Chondrocyte (in vitro differentiated cells): ENCODE measurements around the gene DNAJC10. TPM values are rescaled to one million over a fixed set of nuclear protein-coding genes. Genes with fewer than 3 reads are reported as not detected.

Source experiments
- DNase-seq: peaks from one replicate; pipeline ENCODE4 v3.0.0; 2021; ENCODE audit warnings: mixed read lengths, low spot score
- H3K27ac Mint-ChIP-seq: one replicate; pipeline ENCODE4 v1.8.0; 2021; ENCODE audit warnings: mild to moderate bottlenecking, moderate library complexity, mixed read lengths; ENCODE audit not compliant: unreplicated experiment
- H3K27me3 Mint-ChIP-seq: 2 replicates; pipeline ENCODE4 v1.8.0; 2021; ENCODE audit warnings: low read depth, mixed read lengths
- H3K36me3 Mint-ChIP-seq: 2 replicates; pipeline ENCODE4 v1.8.0; 2021; ENCODE audit warnings: low read depth, mixed read lengths
- H3K4me1 Mint-ChIP-seq: 2 replicates; pipeline ENCODE4 v1.8.0; 2021; ENCODE audit warnings: low read depth, mild to moderate bottlenecking, mixed read lengths
- H3K4me3 Mint-ChIP-seq: one replicate; pipeline ENCODE4 v1.8.0; 2021; ENCODE audit warnings: mild to moderate bottlenecking, moderate library complexity, mixed read lengths; ENCODE audit not compliant: unreplicated experiment
- H3K9me3 Mint-ChIP-seq: 2 replicates; pipeline ENCODE4 v1.8.0; 2021; ENCODE audit warnings: low read depth, mixed read lengths
- total RNA-seq: library from RNA; stranded (reverse); gene quantifications from 3 replicates; pipeline ENCODE4 v1.2.1, GENCODE V29; 2021
- TF ChIP-seq, protein P1 (sequence below): fragments of 200-600 bp; sonication (generic); IDR thresholded peaks from 2 replicates; pipeline ENCODE4 v1.5.0; 2021; ENCODE audit warnings: antibody characterized with exemption, mild to moderate bottlenecking, moderate library complexity

Gene DNAJC10
- total RNA-seq, 1 donor from 2014 or later = 178 TPM

DNA sequence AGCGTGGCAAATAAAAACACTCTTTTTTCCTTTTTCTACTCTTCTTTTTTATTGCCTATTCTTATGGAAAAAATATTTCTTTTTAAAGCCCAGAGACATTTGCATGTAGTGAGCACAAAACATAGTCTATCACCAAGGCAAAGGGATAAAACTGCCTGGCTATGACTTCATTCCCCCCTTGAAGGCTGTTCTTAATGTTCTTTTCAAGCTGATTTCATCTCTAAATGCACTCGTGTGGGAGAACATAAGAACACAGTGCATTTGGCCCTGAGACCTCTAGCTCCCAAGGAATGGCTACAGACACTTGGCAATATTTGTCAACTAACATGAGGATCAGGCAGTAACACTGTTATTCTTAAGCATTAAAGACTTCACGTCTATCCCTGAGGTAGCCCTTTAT, 17.4 kb upstream of the DNAJC10 start:
- Mint-ChIP-seq H3K27me3 (no peaks in the 10 kb centered on the region), H3K27ac (no peak overlapping the region), H3K4me1 (no peaks in the 10 kb centered on the region), H3K4me3 (no peak overlapping the region), H3K36me3 (no peaks in the 10 kb centered on the region), H3K9me3 (no peaks in the 10 kb centered on the region)
- TF ChIP-seq, protein P1, sequence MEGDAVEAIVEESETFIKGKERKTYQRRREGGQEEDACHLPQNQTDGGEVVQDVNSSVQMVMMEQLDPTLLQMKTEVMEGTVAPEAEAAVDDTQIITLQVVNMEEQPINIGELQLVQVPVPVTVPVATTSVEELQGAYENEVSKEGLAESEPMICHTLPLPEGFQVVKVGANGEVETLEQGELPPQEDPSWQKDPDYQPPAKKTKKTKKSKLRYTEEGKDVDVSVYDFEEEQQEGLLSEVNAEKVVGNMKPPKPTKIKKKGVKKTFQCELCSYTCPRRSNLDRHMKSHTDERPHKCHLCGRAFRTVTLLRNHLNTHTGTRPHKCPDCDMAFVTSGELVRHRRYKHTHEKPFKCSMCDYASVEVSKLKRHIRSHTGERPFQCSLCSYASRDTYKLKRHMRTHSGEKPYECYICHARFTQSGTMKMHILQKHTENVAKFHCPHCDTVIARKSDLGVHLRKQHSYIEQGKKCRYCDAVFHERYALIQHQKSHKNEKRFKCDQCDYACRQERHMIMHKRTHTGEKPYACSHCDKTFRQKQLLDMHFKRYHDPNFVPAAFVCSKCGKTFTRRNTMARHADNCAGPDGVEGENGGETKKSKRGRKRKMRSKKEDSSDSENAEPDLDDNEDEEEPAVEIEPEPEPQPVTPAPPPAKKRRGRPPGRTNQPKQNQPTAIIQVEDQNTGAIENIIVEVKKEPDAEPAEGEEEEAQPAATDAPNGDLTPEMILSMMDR = no peak
- no peak for DNase-seq

DNA sequence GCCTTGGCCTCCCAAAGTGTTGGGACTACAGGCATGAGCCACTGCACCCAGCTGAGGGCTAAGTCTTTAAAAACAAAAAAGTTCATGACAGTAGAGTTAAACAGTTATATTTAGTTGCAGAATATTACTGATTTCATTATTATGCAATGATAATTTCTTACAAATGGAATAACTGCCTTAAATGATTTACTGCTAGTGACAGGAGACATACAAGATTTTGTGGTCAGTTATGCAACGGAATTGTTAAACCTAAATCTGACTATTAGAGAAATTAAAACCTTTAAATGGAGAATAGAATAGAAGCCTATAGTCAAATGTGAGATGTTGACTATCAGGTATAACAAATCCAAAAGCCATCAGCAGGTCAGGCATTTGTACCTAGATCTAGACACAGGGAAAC, 10.3 kb upstream of the DNAJC10 start:
- Mint-ChIP-seq H3K9me3 (no peaks in the 10 kb centered on the region), H3K27me3 (no peaks in the 10 kb centered on the region), H3K36me3 (no peaks in the 10 kb centered on the region), H3K27ac (no peak overlapping the region), H3K4me3 (no peak overlapping the region), H3K4me1 (no peaks in the 10 kb centered on the region)
- DNase-seq = no peak
- TF ChIP-seq, protein P1 = no peak

DNA sequence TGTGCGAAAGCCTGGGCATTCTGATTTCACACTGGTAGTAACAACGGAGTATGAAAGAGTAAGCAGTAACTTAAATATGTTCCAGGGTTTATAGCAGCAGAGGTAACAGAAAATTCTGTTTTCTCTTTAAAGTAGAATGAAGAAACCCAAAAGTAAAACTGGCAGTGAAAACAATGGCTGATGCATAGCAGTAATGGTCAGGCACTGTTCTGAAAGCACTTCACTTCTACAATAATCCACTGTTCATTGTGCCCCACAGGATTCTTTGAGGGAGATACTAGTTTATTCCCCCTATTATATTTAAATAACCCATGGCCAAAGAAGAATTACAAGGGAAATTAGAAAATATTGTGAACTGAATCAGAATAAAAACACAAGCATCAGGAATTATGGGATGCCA, 9.3 kb upstream of the DNAJC10 start:
- Mint-ChIP-seq H3K4me1 (no peaks in the 10 kb centered on the region), H3K27me3 (no peaks in the 10 kb centered on the region), H3K27ac (no peak overlapping the region), H3K4me3 (no peak overlapping the region), H3K9me3 (no peaks in the 10 kb centered on the region), H3K36me3 (no peaks in the 10 kb centered on the region)
- DNase-seq = no peak
- TF ChIP-seq, protein P1 = no peak

DNA sequence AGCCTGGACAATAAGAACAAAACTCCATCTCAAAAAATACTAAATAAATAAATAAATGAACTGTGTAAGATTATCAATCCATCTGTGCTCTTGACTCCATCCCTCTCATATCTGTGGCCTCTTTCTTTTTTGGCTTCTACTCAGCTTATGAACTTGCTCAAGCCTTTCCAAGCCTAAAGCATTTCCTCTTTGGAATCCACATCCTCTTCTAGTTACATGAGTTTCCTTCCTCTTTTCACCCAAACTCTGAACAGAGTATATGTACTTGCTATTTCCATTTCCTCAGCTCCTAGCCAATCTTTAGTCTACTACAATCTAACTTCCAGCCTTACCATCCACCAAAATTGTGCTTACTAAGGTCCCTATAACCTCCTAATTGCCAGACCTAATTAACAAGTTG, 2.5 kb upstream of the DNAJC10 start:
- no peak overlapping the region for H3K4me3 Mint-ChIP-seq
- no peaks in the 10 kb centered on the region for H3K27me3 Mint-ChIP-seq
- TF ChIP-seq, protein P1 = no peak
- H3K4me1 Mint-ChIP-seq = no peaks in the 10 kb centered on the region
- no peaks in the 10 kb centered on the region for H3K36me3 Mint-ChIP-seq
- H3K9me3 Mint-ChIP-seq = no peaks in the 10 kb centered on the region
- no peak for DNase-seq
- H3K27ac Mint-ChIP-seq = no peak overlapping the region

DNA sequence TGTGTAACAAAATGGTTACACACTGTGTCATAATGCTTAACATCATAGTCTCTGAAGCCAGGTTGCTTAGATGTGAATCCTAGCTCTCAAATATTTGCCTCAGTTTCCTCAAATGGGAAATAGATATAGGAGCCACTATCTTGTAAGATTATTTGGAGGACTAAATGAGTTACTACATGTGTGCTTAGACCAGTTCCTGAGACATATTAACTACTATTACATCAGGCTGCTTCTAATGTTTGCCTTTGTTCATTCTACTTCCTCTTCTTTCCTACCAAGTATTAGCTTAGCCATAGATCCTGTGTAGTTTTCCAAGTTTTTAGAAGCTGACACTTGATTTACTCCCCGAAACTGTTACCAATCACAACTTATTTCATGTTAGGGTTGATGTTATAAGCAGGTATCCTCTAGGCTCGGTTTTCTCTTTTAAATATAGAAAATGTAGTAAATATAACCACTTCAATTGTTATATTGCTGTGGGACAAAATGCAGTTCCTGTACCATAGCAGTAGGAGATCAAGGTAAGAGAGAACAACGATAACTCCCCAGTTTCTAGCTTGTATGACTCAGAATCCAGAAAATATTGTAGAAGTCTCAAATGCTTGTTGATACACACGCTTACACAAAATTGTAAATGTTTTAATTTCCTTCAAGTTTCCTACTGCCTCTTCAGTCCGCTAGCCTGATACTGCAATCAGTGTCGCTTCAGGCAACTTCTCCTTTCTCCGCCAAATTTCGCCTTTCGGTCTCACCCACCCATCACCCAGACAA, 751 bp upstream of the DNAJC10 start:
- no peak for DNase-seq
- TF ChIP-seq, protein P1 = peak; percentile 28
- no peak overlapping the region for H3K4me3 Mint-ChIP-seq
- H3K4me1 Mint-ChIP-seq = no peaks in the 10 kb centered on the region
- H3K36me3 Mint-ChIP-seq = no peaks in the 10 kb centered on the region
- no peaks in the 10 kb centered on the region for H3K9me3 Mint-ChIP-seq
- no peaks in the 10 kb centered on the region for H3K27me3 Mint-ChIP-seq
- no peak overlapping the region for H3K27ac Mint-ChIP-seq
